Right lobe of liver (tissue), 6 donors: Measurements from ENCODE around the gene CDKAL1. TPM values are rescaled to one million over a fixed set of nuclear protein-coding genes. Genes with fewer than 3 reads are reported as not detected.

ENCODE experiments used
- ATAC-seq, 4 donors: fragments of 200-7000 bp; cut with Tn5 transposase; one replicate each; pipeline ENCODE4 v1.9.1; 2020; ENCODE audit warnings: mild to moderate bottlenecking in 4 of 4, moderate library complexity in 4 of 4
- DNase-seq, 3 donors: peaks; one replicate each; pipeline ENCODE4 v3.0.0-alpha.2; 2020
- H3K27ac ChIP-seq, 3 donors: fragments of 200-600 bp; one replicate each; pipeline ENCODE4 v1.8.0; 2022
- H3K27me3 ChIP-seq, 2 donors: fragments of 200-600 bp; one replicate each; pipeline ENCODE4 v1.8.0; 2022
- H3K36me3 ChIP-seq, 4 donors: fragments of 200-600 bp; sonication (generic) in 1 of 4; one replicate each; pipeline versions ENCODE4 v1.5.1 to v1.8.0; 2017 to 2022; ENCODE audit warnings: control low read depth in 1 of 4
- H3K4me1 ChIP-seq, 4 donors: fragments of 200-600 bp; sonication (generic) in 1 of 4; one replicate each; pipeline versions ENCODE4 v1.5.1 to v1.8.0; 2017 to 2022; ENCODE audit warnings: control low read depth in 1 of 4
- H3K4me3 ChIP-seq, 3 donors: fragments of 200-600 bp; one replicate each; pipeline ENCODE4 v1.8.0; 2022
- H3K9me3 ChIP-seq, 4 donors: fragments of 200-600 bp; sonication (generic) in 1 of 4; one replicate each; pipeline versions ENCODE4 v1.5.1 to v1.8.0; 2017 to 2022; ENCODE audit warnings: control low read depth in 1 of 4
- CTCF ChIP-seq, 4 donors: fragments of 200-600 bp in 3 of 4; fragments of 450-650 bp in 1 of 4; IDR thresholded peaks; one replicate each; pipeline versions ENCODE4 v1.5.1 to v1.8.0; 2016 to 2022; ENCODE audit warnings: antibody characterized with exemption in 4 of 4, mild to moderate bottlenecking in 2 of 4
- POLR2A ChIP-seq: fragments of 450-650 bp; IDR thresholded peaks from one replicate; pipeline ENCODE4 v1.6.1; 2017; ENCODE audit warnings: antibody characterized with exemption, mild to moderate bottlenecking
- WGBS: methylation state at CpG from one replicate; pipeline ENCODE4 v1.1.6; 2018; ENCODE audit warnings: low coverage, low lambda C conversion rate; ENCODE audit not compliant: insufficient coverage; ENCODE audit errors: missing lambda C conversion rate; 5-methylcytosine and 5-hydroxymethylcytosine counted together
- intact Hi-C, 2 donors: fragments of 100-400 bp; cut with DNase I; formaldehyde crosslinking; loops; one replicate each; pipeline versions ENCODE4 v1.11.2 to v1.14.1; 2022
- total RNA-seq, 6 experiments: library from RNA; depleted of rRNA in 2 of 6; stranded (reverse); fragments of >200 nt in 2 of 6; fragmentation: NEBNext Ultra II Directional in 3 of 6; extraction: Animal tissue kit (Norgen Biotek cat#: 25700) in 3 of 6; gene quantifications; one replicate each; pipeline versions ENCODE4 v1.1.0 to v1.2.4, GENCODE V29; 2016 to 2023
- donor health status: DM: no; HTN: yes; CAD: no.
- donor health status: DM: no; HTN: no; CAD: no.
- donor health status: DM: no; HTN: no; CAD: no.
- donor health status: DM: no; HTN: yes; CAD: no.
- donor health status: DM: no; HTN: yes; CAD: no.

CDKAL1 gene
- total RNA-seq, 6 experiments from 2014 or later = 4.5 to 7.0 (median 6.2) TPM

GRCh38 chr6:20630617-20631548, 96.6 kb downstream of the CDKAL1 start:
- intact Hi-C loops = no loop called here
- Histone ChIP-seq H3K36me3 (no peaks in the 10 kb centered on the region), H3K4me1 (peaks cover 0 to 3% (median 0%) of the 10 kb centered on the region in 4 donors), H3K4me3 (no peak overlapping the region), H3K9me3 (no peaks in the 10 kb centered on the region), H3K27me3 (no peaks in the 10 kb centered on the region), H3K27ac (no peak overlapping the region)
- TF ChIP-seq CTCF (IDR thresholded peaks at IDR 0.05) = no peak
- no peak for TF ChIP-seq POLR2A
- WGBS = 41% methylated on average over 3 of the region's 3 CpGs
- DNase-seq = no peak
- ATAC-seq = peak in 3 of 4 donors; percentile 58 to 92 (median 89)

GRCh38 chr6:20631549-20631924, 97.3 kb downstream of the CDKAL1 start:
- ATAC-seq = no peak
- no peak for TF ChIP-seq CTCF (IDR thresholded peaks at IDR 0.05)
- TF ChIP-seq POLR2A = no peak
- intact Hi-C loops = no loop called here
- Histone ChIP-seq H3K36me3 (no peaks in the 10 kb centered on the region), H3K4me3 (no peak overlapping the region), H3K27ac (no peak overlapping the region), H3K9me3 (no peaks in the 10 kb centered on the region), H3K27me3 (no peaks in the 10 kb centered on the region), H3K4me1 (peaks cover 0 to 3% (median 0%) of the 10 kb centered on the region in 4 donors)
- WGBS = 82% methylated on average over 2 of the region's 2 CpGs
- no peak for DNase-seq

GRCh38 chr6:20632696-20633095, 98.4 kb downstream of the CDKAL1 start:
- no peak for ATAC-seq
- DNase-seq = no peak
- H3K9me3 ChIP-seq = no peaks in the 10 kb centered on the region

GRCh38 chr6:20633566-20634340, 99.5 kb downstream of the CDKAL1 start:
- Histone ChIP-seq H3K27ac (no peak overlapping the region), H3K36me3 (no peaks in the 10 kb centered on the region), H3K27me3 (no peaks in the 10 kb centered on the region), H3K4me1 (peaks cover 0 to 3% (median 0%) of the 10 kb centered on the region in 4 donors), H3K9me3 (no peaks in the 10 kb centered on the region), H3K4me3 (no peak overlapping the region)
- no peak for TF ChIP-seq CTCF (IDR thresholded peaks at IDR 0.05)
- TF ChIP-seq POLR2A = no peak
- 100% methylated on average over 2 of the region's 2 CpGs for WGBS
- no peak for DNase-seq
- intact Hi-C loops = no loop called here
- ATAC-seq = no peak

More at GRCh38 chr6:20632696-20633095, 98.4 kb downstream of the CDKAL1 start:
- Histone ChIP-seq H3K27me3 (no peaks in the 10 kb centered on the region), H3K4me1 (peaks cover 0 to 3% (median 0%) of the 10 kb centered on the region in 4 donors), H3K27ac (no peak overlapping the region), H3K36me3 (no peaks in the 10 kb centered on the region), H3K4me3 (no peak overlapping the region)
- intact Hi-C loops = no loop called here
- WGBS = 70% methylated on average over 4 of the region's 4 CpGs
- no peak for TF ChIP-seq CTCF (IDR thresholded peaks at IDR 0.05)
